DOHH2 (cell line): Measurements from ENCODE around the gene TAS2R40.

Source experiments
- H3F3A ChIP-seq: fragments of 200-600 bp; sonication (generic), shearing (Covaris generic); 2 replicates; pipeline ENCODE4 v1.6.0; 2016; ENCODE audit warnings: antibody characterized with exemption, mild to moderate bottlenecking; ENCODE audit not compliant: control insufficient read depth, insufficient read depth
- H3K27ac ChIP-seq: fragments of 200-600 bp; sonication (generic); 2 replicates; pipeline ENCODE4 v1.5.1; 2014; ENCODE audit warnings: low read depth, mild to moderate bottlenecking, low read length, moderate library complexity
- H3K27me3 ChIP-seq: fragments of 200-600 bp; sonication (generic); 2 replicates; pipeline ENCODE4 v1.6.1; 2014; ENCODE audit warnings: mild to moderate bottlenecking, low read length, mixed read lengths; ENCODE audit not compliant: control insufficient read depth
- H3K36me3 ChIP-seq: fragments of 200-600 bp; sonication (generic); 2 replicates; pipeline ENCODE4 v1.6.1; 2014; ENCODE audit warnings: mild to moderate bottlenecking, low read length, moderate library complexity, mixed read lengths; ENCODE audit not compliant: control insufficient read depth
- H3K4me1 ChIP-seq: fragments of 200-600 bp; sonication (generic); 2 replicates; pipeline ENCODE4 v1.6.1; 2014; ENCODE audit warnings: mild to moderate bottlenecking, low read length, mixed read lengths; ENCODE audit not compliant: control insufficient read depth
- H3K4me2 ChIP-seq: fragments of 200-600 bp; sonication (generic); 2 replicates; pipeline ENCODE4 v1.6.0; 2014; ENCODE audit warnings: mild to moderate bottlenecking, low read length, moderate library complexity
- H3K4me3 ChIP-seq: fragments of 200-600 bp; sonication (generic); 2 replicates; pipeline ENCODE4 v1.5.1; 2014; ENCODE audit warnings: mild to moderate bottlenecking, low read length, mixed read lengths
- H3K79me2 ChIP-seq: fragments of 200-600 bp; sonication (generic); 2 replicates; pipeline ENCODE4 v1.6.1; 2014; ENCODE audit warnings: mild to moderate bottlenecking, low read length, mixed read lengths; ENCODE audit not compliant: control insufficient read depth
- H3K9me2 ChIP-seq: fragments of 200-600 bp; sonication (generic); replicated peaks from 2 replicates; pipeline ENCODE4 v1.6.1; 2014; ENCODE audit warnings: mild to moderate bottlenecking, low read length, mixed read lengths; ENCODE audit not compliant: control insufficient read depth
- H3K9me3 ChIP-seq: fragments of 200-600 bp; sonication (generic); 2 replicates; pipeline ENCODE4 v1.6.1; 2014; ENCODE audit warnings: antibody characterized with exemption, low read length, mixed read lengths; ENCODE audit not compliant: control insufficient read depth, insufficient read depth
- H4K20me1 ChIP-seq: fragments of 200-600 bp; sonication (generic); 2 replicates; pipeline ENCODE4 v1.6.0; 2014; ENCODE audit warnings: low read depth, mild to moderate bottlenecking, antibody characterized with exemption, low read length, moderate library complexity; ENCODE audit not compliant: control insufficient read depth, insufficient read depth
- CTCF ChIP-seq: fragments of 200-600 bp; sonication (generic); IDR thresholded peaks from one replicate; pipeline ENCODE4 v1.5.1; 2014; ENCODE audit warnings: antibody characterized with exemption, mild to moderate bottlenecking, low read depth, low read length; ENCODE audit not compliant: poor library complexity, severe bottlenecking
- EZH2phosphoT487 ChIP-seq: fragments of 200-600 bp; sonication (generic); IDR thresholded peaks from 2 replicates; pipeline ENCODE4 v1.6.1; 2017; ENCODE audit warnings: borderline replicate concordance, mild to moderate bottlenecking, antibody characterized with exemption, low read length, moderate library complexity, mixed read lengths

TAS2R40 gene

GRCh38 chr7:143265017-143265693 lies 43.3 kb downstream of the TAS2R40 start:
- H3K79me2 ChIP-seq = peaks cover 20% of the 10 kb centered on the region
- no peaks in the 10 kb centered on the region; the same call in 1 of the 2 replicates for H3K27me3 ChIP-seq
- no peak overlapping the region for H3K27ac ChIP-seq
- TF ChIP-seq CTCF = no peak
- TF ChIP-seq EZH2phosphoT487 = no peak
- H3K9me3 ChIP-seq = no peaks in the 10 kb centered on the region
- H3K4me2 ChIP-seq = peak overlapping the region; percentile 89
- peaks cover 60% of the 10 kb centered on the region for H3K36me3 ChIP-seq
- H3K9me2 ChIP-seq = no peaks in the 10 kb centered on the region
- peaks cover 24% of the 10 kb centered on the region for H3K4me1 ChIP-seq
- no peak overlapping the region; the same call in 1 of the 2 replicates for H3K4me3 ChIP-seq
- H3F3A ChIP-seq = 0 out of 2 replicates have a peak, but pooled peaks cover 3% of the 10 kb centered on the region
- H4K20me1 ChIP-seq = no peaks in the 10 kb centered on the region

GRCh38 chr7:143269251-143269650 lies 47.4 kb downstream of the TAS2R40 start:
- Histone ChIP-seq H3K4me1 (peaks cover 14% of the 10 kb centered on the region), H3K4me3 (no peak overlapping the region), H3K4me2 (no peak overlapping the region), H3F3A (no peaks in the 10 kb centered on the region), H3K27me3 (no peaks in the 10 kb centered on the region), H3K9me3 (no peaks in the 10 kb centered on the region), H3K36me3 (peaks cover 53% of the 10 kb centered on the region), H3K27ac (no peak overlapping the region), H3K79me2 (peaks cover 10% of the 10 kb centered on the region), H4K20me1 (no peaks in the 10 kb centered on the region), H3K9me2 (no peaks in the 10 kb centered on the region)
- TF ChIP-seq EZH2phosphoT487 = no peak
- TF ChIP-seq CTCF = no peak

- H3K4me3 ChIP-seq = no peak overlapping the region
- H3K36me3 ChIP-seq = peaks cover 35% of the 10 kb centered on the region
- H3K9me2 ChIP-seq = no peaks in the 10 kb centered on the region
- H3F3A ChIP-seq = no peaks in the 10 kb centered on the region
- H3K27ac ChIP-seq = no peak overlapping the region
- H3K79me2 ChIP-seq = no peaks in the 10 kb centered on the region
- no peaks in the 10 kb centered on the region for H3K27me3 ChIP-seq
- no peaks in the 10 kb centered on the region for H3K9me3 ChIP-seq
- H4K20me1 ChIP-seq = no peaks in the 10 kb centered on the region
- TF ChIP-seq EZH2phosphoT487 (no peak), CTCF (no peak)
- no peak overlapping the region for H3K4me2 ChIP-seq
- H3K4me1 ChIP-seq = no peaks in the 10 kb centered on the region
These were observed 49.4 kb downstream of the TAS2R40 start for GRCh38 chr7:143271240-143271639.
